Natural killer cell (primary cell): ENCODE data around the gene SULT1C2. TPM values are rescaled to one million over a fixed set of nuclear protein-coding genes. Genes with fewer than 3 reads are reported as not detected.

Experiments used
- ATAC-seq, 3 donors: fragments of 150-1000 bp in 2 of 3; fragments of 200-7000 bp in 1 of 3; cut with Tn5 transposase; 1 replicate in 1 of 3; 2 replicates in 2 of 3; pipeline ENCODE4 v1.10.0; 2021; ENCODE audit warnings: mild to moderate bottlenecking in 2 of 3, moderate library complexity in 2 of 3
- DNase-seq, 2 donors: peaks; one replicate each; pipeline versions ENCODE4 v3.0.0 to v3.0.0-alpha.2; 2013 to 2021; ENCODE audit warnings: mixed read lengths in 1 of 2
- H3K27ac ChIP-seq: one replicate; pipeline ENCODE4 v1.5.1; 2013; ENCODE audit warnings: mild to moderate bottlenecking, low read length
- H3K27me3 ChIP-seq: one replicate; pipeline ENCODE4 v1.6.1; 2013; ENCODE audit warnings: low read length; ENCODE audit not compliant: control insufficient read depth, insufficient read depth
- H3K36me3 ChIP-seq: one replicate; pipeline ENCODE4 v1.6.1; 2013; ENCODE audit warnings: low read length; ENCODE audit not compliant: control insufficient read depth, insufficient read depth
- H3K4me1 ChIP-seq: one replicate; pipeline ENCODE4 v1.6.1; 2013; ENCODE audit warnings: low read length; ENCODE audit not compliant: control insufficient read depth, insufficient read depth
- H3K4me3 ChIP-seq: one replicate; pipeline ENCODE4 v1.5.1; 2013; ENCODE audit warnings: low read length
- H3K9me3 ChIP-seq: one replicate; pipeline ENCODE4 v1.6.1; 2013; ENCODE audit warnings: low read length; ENCODE audit not compliant: control insufficient read depth, insufficient read depth
- H3K27ac Mint-ChIP-seq, 2 donors: one replicate each; pipeline ENCODE4 v1.8.0; 2022; ENCODE audit warnings: mild to moderate bottlenecking in 2 of 2, mixed read lengths in 2 of 2, moderate library complexity in 1 of 2
- H3K27me3 Mint-ChIP-seq, 2 donors: one replicate each; pipeline ENCODE4 v1.8.0; 2022; ENCODE audit warnings: low read depth in 2 of 2, mixed read lengths in 2 of 2
- H3K36me3 Mint-ChIP-seq: one replicate; pipeline ENCODE4 v1.8.0; 2022; ENCODE audit warnings: mixed read lengths
- H3K4me1 Mint-ChIP-seq, 2 donors: one replicate each; pipeline ENCODE4 v1.8.0; 2022; ENCODE audit warnings: mixed read lengths in 2 of 2
- H3K4me3 Mint-ChIP-seq: one replicate; pipeline ENCODE4 v1.8.0; 2022; ENCODE audit warnings: mild to moderate bottlenecking, moderate library complexity, mixed read lengths
- H3K9me3 Mint-ChIP-seq, 2 donors: one replicate each; pipeline ENCODE4 v1.8.0; 2022; ENCODE audit warnings: mixed read lengths in 2 of 2
- CTCF ChIP-seq: fragments of 200-600 bp; IDR thresholded peaks from one replicate; pipeline ENCODE4 v1.8.0; 2022; ENCODE audit warnings: antibody characterized with exemption
- WGBS: methylation state at CpG from one replicate; pipeline ENCODE4 v1.1.7; 2013; ENCODE audit warnings: missing lambda C conversion rate; ENCODE audit not compliant: insufficient coverage; 5-methylcytosine and 5-hydroxymethylcytosine counted together
- intact Hi-C: fragments of 100-400 bp; cut with micrococcal nuclease; formaldehyde crosslinking; loops from one replicate; pipeline ENCODE4 v1.14.2; 2022
- total RNA-seq, 4 donors: library from RNA; stranded (reverse); fragments of 120-200 nt in 1 of 4; gene quantifications; one replicate each; pipeline versions ENCODE4 v1.2.3 to v1.2.4, GENCODE V29; 2013 to 2022

Gene SULT1C2
- total RNA-seq, 3 donors from 2014 or later (not counting 1 experiment from before 2014, with no cell fraction given), result not detected

- Mint-ChIP-seq H3K36me3 (no peaks in the 10 kb centered on the region), H3K9me3 (no peaks in the 10 kb centered on the region), H3K27me3 (peaks cover 3 to 7% of the 10 kb centered on the region in 2 donors), H3K4me1 (no peaks in the 10 kb centered on the region), H3K4me3 (no peak overlapping the region), H3K27ac (no peak overlapping the region)
- no peak for DNase-seq
- Histone ChIP-seq H3K9me3 (no peaks in the 10 kb centered on the region), H3K36me3 (no peaks in the 10 kb centered on the region), H3K4me3 (no peak overlapping the region), H3K27ac (no peak overlapping the region), H3K4me1 (no peaks in the 10 kb centered on the region), H3K27me3 (no peaks in the 10 kb centered on the region)
- intact Hi-C loops, result no loop called here
- 62% methylated on average over 5 of the region's 5 CpGs for WGBS
- ATAC-seq, result no peak
- no peak for TF ChIP-seq CTCF
Measured at GRCh38 chr2:108267101-108267500, 21.6 kb upstream of the SULT1C2 start.

GRCh38 chr2:108268001-108268400 lies 20.7 kb upstream of the SULT1C2 start:
- no peak for DNase-seq
- Histone ChIP-seq H3K36me3 (no peaks in the 10 kb centered on the region), H3K9me3 (no peaks in the 10 kb centered on the region), H3K27me3 (no peaks in the 10 kb centered on the region), H3K27ac (no peak overlapping the region), H3K4me3 (no peak overlapping the region), H3K4me1 (no peaks in the 10 kb centered on the region)
- WGBS, result 88% methylated on average over 2 of the region's 4 CpGs
- no peak overlapping the region for H3K4me3 Mint-ChIP-seq
- H3K27me3 Mint-ChIP-seq, result peaks cover 0 to 7% of the 10 kb centered on the region in 2 donors
- no peaks in the 10 kb centered on the region for H3K4me1 Mint-ChIP-seq
- no peaks in the 10 kb centered on the region for H3K9me3 Mint-ChIP-seq
- intact Hi-C loops, result no loop called here
- ATAC-seq, result no peak
- TF ChIP-seq CTCF, result no peak
- no peaks in the 10 kb centered on the region for H3K36me3 Mint-ChIP-seq
- no peak overlapping the region for H3K27ac Mint-ChIP-seq

GRCh38 chr2:108270346-108270745 lies 18.3 kb upstream of the SULT1C2 start:
- H3K36me3 ChIP-seq, result no peaks in the 10 kb centered on the region
- no peak for DNase-seq
- peaks cover 0 to 6% of the 10 kb centered on the region in 2 donors for H3K27me3 Mint-ChIP-seq
- H3K9me3 Mint-ChIP-seq, result no peaks in the 10 kb centered on the region
- H3K4me3 ChIP-seq, result no peak overlapping the region
- no peaks in the 10 kb centered on the region for H3K4me1 ChIP-seq
- H3K4me3 Mint-ChIP-seq, result no peak overlapping the region
- no peaks in the 10 kb centered on the region for H3K4me1 Mint-ChIP-seq
- WGBS, result 90% methylated on average over 3 of the region's 3 CpGs
- H3K9me3 ChIP-seq, result no peaks in the 10 kb centered on the region
- ATAC-seq, result no peak
- intact Hi-C loops, result no loop called here
- H3K36me3 Mint-ChIP-seq, result no peaks in the 10 kb centered on the region
- no peaks in the 10 kb centered on the region for H3K27me3 ChIP-seq
- H3K27ac Mint-ChIP-seq, result no peak overlapping the region
- no peak for TF ChIP-seq CTCF
- no peak overlapping the region for H3K27ac ChIP-seq

GRCh38 chr2:108270768-108271506 lies 17.8 kb upstream of the SULT1C2 start:
- Histone ChIP-seq H3K36me3 (no peaks in the 10 kb centered on the region), H3K4me1 (no peaks in the 10 kb centered on the region), H3K4me3 (no peak overlapping the region), H3K9me3 (no peaks in the 10 kb centered on the region), H3K27ac (no peak overlapping the region), H3K27me3 (no peaks in the 10 kb centered on the region)
- no peak for DNase-seq
- H3K36me3 Mint-ChIP-seq, result no peaks in the 10 kb centered on the region
- no peaks in the 10 kb centered on the region for H3K4me1 Mint-ChIP-seq
- intact Hi-C loops, result no loop called here
- no peak for TF ChIP-seq CTCF
- ATAC-seq, result no peak
- H3K9me3 Mint-ChIP-seq, result no peaks in the 10 kb centered on the region
- 66% methylated on average over 5 of the region's 5 CpGs for WGBS
- H3K4me3 Mint-ChIP-seq, result no peak overlapping the region
- no peak overlapping the region for H3K27ac Mint-ChIP-seq
- peaks cover 0 to 2% of the 10 kb centered on the region in 2 donors for H3K27me3 Mint-ChIP-seq
